SK-N-MC (cell line): Measurements from ENCODE around the gene SNRNP48.

Experiments used
- EZH2 ChIP-seq: fragments of 200-600 bp; sonication (generic); IDR thresholded peaks from one replicate; pipeline ENCODE4 v1.6.1; 2017; ENCODE audit warnings: antibody characterized with exemption
- FOXP2 ChIP-seq: optimal IDR thresholded peaks from 2 replicates; pipeline ENCODE3; 2011; ENCODE audit warnings: mild to moderate bottlenecking, moderate library complexity; ENCODE audit not compliant: insufficient read depth; ENCODE audit errors: extremely low read length, control extremely low read depth
- POLR2AphosphoS5 ChIP-seq: IDR thresholded peaks from 2 replicates; pipeline ENCODE4 v1.6.1; 2012; ENCODE audit warnings: mild to moderate bottlenecking, low read depth, low read length, borderline replicate concordance

DNA sequence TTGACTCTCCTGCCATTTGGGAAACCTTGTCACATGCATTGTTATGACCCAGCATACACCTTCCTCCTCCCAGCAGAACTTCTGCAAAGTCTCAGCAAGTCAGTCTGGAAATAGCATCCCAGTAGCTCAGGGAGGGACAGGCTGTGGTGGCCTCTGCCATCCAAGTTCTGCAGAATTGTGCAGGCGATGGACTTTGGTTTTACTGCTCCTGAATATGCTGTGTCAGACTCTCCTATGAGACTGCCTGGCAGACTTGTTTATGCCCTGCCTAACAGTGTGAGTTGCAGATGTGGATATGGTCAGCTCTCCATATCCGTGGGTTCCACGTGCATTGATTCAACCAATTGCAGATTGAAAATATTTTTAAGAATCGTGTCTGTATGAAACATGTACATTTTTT, 52.8 kb downstream of the SNRNP48 start:
- TF ChIP-seq POLR2AphosphoS5 = no peak
- no peak for TF ChIP-seq EZH2
- no peak for TF ChIP-seq FOXP2
